Measurements from ENCODE around the gene ESYT2. TPM values are rescaled to one million over a fixed set of nuclear protein-coding genes. Genes with fewer than 3 reads are reported as not detected.

The ESYT2 gene
- total RNA-seq, 1 experiment from 2014 or later: 66.6 TPM

GRCh38 chr7:158747408-158747807 is 81.9 kb downstream of the ESYT2 start:
- H3K4me3 Mint-ChIP-seq (ENCODE audit: low read depth, unreplicated experiment): no peak overlapping the region
- no peaks in the 10 kb centered on the region for H3K27me3 Mint-ChIP-seq (ENCODE audit: unreplicated experiment)
- no peaks in the 10 kb centered on the region for H3K4me1 Mint-ChIP-seq (ENCODE audit: low read depth, unreplicated experiment)
- no peak for TF ChIP-seq CTCF (IDR thresholded peaks at IDR 0.05; ENCODE audit: unreplicated experiment)
- no peaks in the 10 kb centered on the region for H3K9me3 Mint-ChIP-seq (ENCODE audit: low read depth, unreplicated experiment)
- intact Hi-C loops (cut with micrococcal nuclease; ENCODE audit: unreplicated experiment): no loop called here
- CTCF ChIA-PET: interaction anchor here (0.8 kb wide), 1 partner anchor 28 kb away, joined by 3 read pairs; no protein-coding TSS in a partner anchor
- DNase-seq: no peak
- no peak overlapping the region for H3K27ac Mint-ChIP-seq (ENCODE audit: unreplicated experiment)
- no TSS peak for BruUV-seq (replicated peaks)
- H3K36me3 Mint-ChIP-seq (ENCODE audit: insufficient read depth, unreplicated experiment): peaks cover 18% of the 10 kb centered on the region

DNA sequence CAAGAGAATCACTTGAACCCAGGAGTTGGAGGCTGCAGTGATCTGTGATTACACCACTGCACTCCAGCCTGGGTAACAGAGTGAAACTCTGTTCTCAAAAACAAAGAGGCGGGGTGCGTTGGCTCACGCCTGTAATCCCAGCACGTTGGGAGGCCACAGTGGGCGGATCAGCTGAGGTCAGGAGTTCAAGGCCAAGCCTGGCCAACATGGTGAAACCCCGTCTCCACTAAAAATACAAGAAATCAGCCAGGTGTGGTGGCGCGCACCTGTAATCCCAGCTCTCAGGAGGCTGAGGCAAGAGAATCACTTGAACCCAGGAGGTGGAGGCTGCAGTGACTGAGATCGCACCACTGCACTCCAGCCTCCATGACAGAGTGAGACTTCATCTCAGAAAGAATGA is 82.4 kb downstream of the ESYT2 start:
- Mint-ChIP-seq H3K9me3 (ENCODE audit: low read depth, unreplicated experiment) (no peaks in the 10 kb centered on the region), H3K4me3 (ENCODE audit: low read depth, unreplicated experiment) (no peak overlapping the region), H3K27ac (ENCODE audit: unreplicated experiment) (no peak overlapping the region), H3K27me3 (ENCODE audit: unreplicated experiment) (no peaks in the 10 kb centered on the region), H3K4me1 (ENCODE audit: low read depth, unreplicated experiment) (no peaks in the 10 kb centered on the region), H3K36me3 (ENCODE audit: insufficient read depth, unreplicated experiment) (peaks cover 22% of the 10 kb centered on the region)
- no TSS peak for BruUV-seq (replicated peaks)
- TF ChIP-seq CTCF (IDR thresholded peaks at IDR 0.05; ENCODE audit: unreplicated experiment): no peak
- CTCF ChIA-PET: interaction anchor here (0.8 kb wide), 1 partner anchor 28 kb away, joined by 3 read pairs; no protein-coding TSS in a partner anchor
- intact Hi-C loops (cut with micrococcal nuclease; ENCODE audit: unreplicated experiment): no loop called here
- no peak for DNase-seq

DNA sequence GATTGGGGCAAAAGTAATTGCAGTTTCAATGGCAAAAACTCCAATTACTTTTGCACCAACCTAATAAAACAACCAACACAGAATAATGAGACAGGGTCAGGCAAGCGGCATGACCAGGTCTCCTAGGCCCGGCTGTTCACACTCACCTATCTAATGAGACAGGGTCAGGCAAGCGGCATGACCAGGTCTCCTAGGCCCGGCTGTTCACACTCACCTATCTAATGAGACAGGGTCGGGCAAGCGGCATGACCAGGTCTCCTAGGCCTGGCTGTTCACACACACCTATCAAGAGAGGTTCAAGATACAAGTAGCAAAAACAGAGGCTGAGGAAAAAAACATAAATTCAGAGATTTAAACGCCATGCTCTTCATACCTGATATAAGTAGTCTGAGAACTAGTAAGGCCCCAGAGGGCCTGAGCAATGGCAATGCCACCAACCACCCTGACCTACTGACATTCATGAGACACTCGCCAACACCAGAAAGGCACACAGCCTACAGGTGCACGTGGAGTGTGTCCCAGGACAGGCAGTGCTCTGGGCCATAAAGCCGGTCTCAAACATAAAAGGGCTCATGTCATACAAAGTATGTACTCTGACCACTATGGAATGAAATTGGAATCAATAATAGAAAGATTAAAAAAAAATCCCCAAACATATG is 84.1 kb downstream of the ESYT2 start:
- CTCF ChIA-PET: no interaction called here
- BruUV-seq (replicated peaks): no TSS peak
- H3K27ac Mint-ChIP-seq (ENCODE audit: unreplicated experiment): no peak overlapping the region
- no peaks in the 10 kb centered on the region for H3K27me3 Mint-ChIP-seq (ENCODE audit: unreplicated experiment)
- no peak overlapping the region for H3K4me3 Mint-ChIP-seq (ENCODE audit: low read depth, unreplicated experiment)
- TF ChIP-seq CTCF (IDR thresholded peaks at IDR 0.05; ENCODE audit: unreplicated experiment): no peak
- no peak for DNase-seq
- peaks cover 27% of the 10 kb centered on the region for H3K36me3 Mint-ChIP-seq (ENCODE audit: insufficient read depth, unreplicated experiment)
- H3K9me3 Mint-ChIP-seq (ENCODE audit: low read depth, unreplicated experiment): no peaks in the 10 kb centered on the region
- intact Hi-C loops (cut with micrococcal nuclease; ENCODE audit: unreplicated experiment): no loop called here
- no peaks in the 10 kb centered on the region for H3K4me1 Mint-ChIP-seq (ENCODE audit: low read depth, unreplicated experiment)

- Mint-ChIP-seq H3K9me3 (ENCODE audit: low read depth, unreplicated experiment) (no peaks in the 10 kb centered on the region), H3K4me1 (ENCODE audit: low read depth, unreplicated experiment) (no peaks in the 10 kb centered on the region), H3K27me3 (ENCODE audit: unreplicated experiment) (no peaks in the 10 kb centered on the region), H3K36me3 (ENCODE audit: insufficient read depth, unreplicated experiment) (peaks cover 37% of the 10 kb centered on the region), H3K4me3 (ENCODE audit: low read depth, unreplicated experiment) (no peak overlapping the region), H3K27ac (ENCODE audit: unreplicated experiment) (no peak overlapping the region)
- no TSS peak for BruUV-seq (replicated peaks)
- TF ChIP-seq CTCF (IDR thresholded peaks at IDR 0.05; ENCODE audit: unreplicated experiment): no peak
- intact Hi-C loops (cut with micrococcal nuclease; ENCODE audit: unreplicated experiment): no loop called here
- DNase-seq: no peak
- CTCF ChIA-PET: no interaction called here
These were observed 85.2 kb downstream of the ESYT2 start for GRCh38 chr7:158744070-158744469.
